Measurements from ENCODE around the gene SNAI3. TPM values are rescaled to one million over a fixed set of nuclear protein-coding genes. Genes with fewer than 3 reads are reported as not detected.

SNAI3 gene
- total and polyA plus RNA-seq, 9 of the 15 experiments (the other 6 are each of a cell fraction or from before 2014, with no cell fraction given) = 0.04 to 4.1 (median 0.80) TPM; not detected in 1

DNA sequence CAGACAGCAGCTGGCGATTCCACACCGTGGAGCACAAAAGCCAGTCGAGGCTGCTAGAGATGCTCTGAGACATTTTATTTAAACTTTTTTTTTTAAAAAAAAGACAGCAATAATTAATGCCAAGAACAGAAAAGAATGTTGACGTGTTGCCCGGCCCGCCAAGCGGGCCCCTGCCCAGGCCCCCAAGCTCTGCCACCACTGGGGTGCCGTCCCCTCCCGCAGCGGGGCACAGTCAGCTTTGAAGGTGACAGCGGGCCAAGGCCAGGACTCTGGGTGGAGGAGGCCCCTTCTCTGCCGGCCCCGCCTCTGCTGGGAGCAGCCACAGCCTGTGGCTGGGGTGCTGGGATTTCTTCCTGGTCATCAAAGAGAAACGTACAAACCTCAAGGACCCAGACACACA, 10.1 kb upstream of the SNAI3 start:
- in situ Hi-C loops (cut with MboI) = no loop called here
- peaks cover 54% of the 10 kb centered on the region; the same call in 1 of the 3 replicates for H3K36me3 ChIP-seq (ENCODE audit: control insufficient read depth, insufficient read depth, low read length)
- DNase-seq (ENCODE audit: extremely low read depth in 1 of 4, low spot score in 3 of 4) (no peak), ATAC-seq (no peak), FAIRE-seq (no peak)
- no peak overlapping the region for H3K27ac ChIP-seq (ENCODE audit: extremely low read depth, low read depth, low read length)
- H2AFZ ChIP-seq (ENCODE audit: low read depth, low read length) = no peak overlapping the region
- no peaks in the 10 kb centered on the region for H4K20me1 ChIP-seq (replicated peaks; ENCODE audit: control insufficient read depth, insufficient read depth, low read length)
- peaks cover 14 to 85% of the 10 kb centered on the region in 2 experiments for H3K4me1 ChIP-seq (replicated peaks in 1 of 2; ENCODE audit: control insufficient read depth in 2 of 2, insufficient read depth in 2 of 2, low read length in 2 of 2)
- ChIA-PET CTCF (ENCODE audit: low intra/inter-chr PET ratio) (no interaction called here), POLR2A (interaction anchor here (0.7 to 1.0 kb wide), 3 partner anchors 9 to 181 kb away, joined by 3 read pairs; no protein-coding TSS in a partner anchor)
- no peaks in the 10 kb centered on the region for H3K27me3 ChIP-seq (ENCODE audit: control insufficient read depth in 2 of 2, insufficient read depth in 2 of 2, low read length in 2 of 2)
- peaks cover 5% of the 10 kb centered on the region for H3K79me2 ChIP-seq (ENCODE audit: control insufficient read depth, insufficient read depth, low read length)
- no peaks in the 10 kb centered on the region for H3K9me1 ChIP-seq (ENCODE audit: control insufficient read depth, insufficient read depth, low read length)
- no peaks in the 10 kb centered on the region for H3K9me3 ChIP-seq (replicated peaks; ENCODE audit: control insufficient read depth, insufficient read depth, low read depth, low read length)
- intact Hi-C loops (cut with micrococcal nuclease) = no loop called here
- TF ChIP-seq SMAD2 (IDR thresholded peaks at IDR 0.05; ENCODE audit: low read depth, low read length) (no peak), MTA3 (IDR thresholded peaks at IDR 0.05; ENCODE audit: borderline replicate concordance) (no peak), RBFOX2 (IDR thresholded peaks at IDR 0.05; ENCODE audit: low read depth, low read length) (0 out of 2 replicates have a peak, but pooled peaks have one; percentile 2), ZNF778 (CRISPR knock-in tag; IDR thresholded peaks at IDR 0.05) (no peak)
- H3K4me3 ChIP-seq = no peak overlapping the region
- no TSS peak for BruUV-seq (replicated peaks)
- WGBS (ENCODE audit: insufficient coverage, low coverage, missing lambda C conversion rate) = 80% methylated on average over 13 of the region's 14 CpGs
- peak overlapping the region in 1 of 2 experiments; percentile 20; a peak in 1 of 4 replicates for H3K9ac ChIP-seq (ENCODE audit: insufficient read depth in 1 of 2, low read depth in 2 of 2, low read length in 2 of 2)
- H3K4me2 ChIP-seq (ENCODE audit: insufficient read depth, low read length) = no peak overlapping the region

GRCh38 chr16:88695753-88696152, 9.4 kb upstream of the SNAI3 start:
- ChIA-PET POLR2A (interaction anchor here (0.6 to 1.0 kb wide), 4 partner anchors 9 to 181 kb away, joined by 3 read pairs; no protein-coding TSS in a partner anchor), CTCF (ENCODE audit: low intra/inter-chr PET ratio) (no interaction called here)
- ATAC-seq = no peak
- Histone ChIP-seq H4K20me1 (replicated peaks; ENCODE audit: control insufficient read depth, insufficient read depth, low read length) (no peaks in the 10 kb centered on the region), H3K79me2 (ENCODE audit: control insufficient read depth, insufficient read depth, low read length) (no peaks in the 10 kb centered on the region), H3K4me3 (no peak overlapping the region), H3K36me3 (ENCODE audit: control insufficient read depth, insufficient read depth, low read length) (peaks cover 48% of the 10 kb centered on the region; the same call in 1 of the 3 replicates), H3K27me3 (ENCODE audit: control insufficient read depth in 2 of 2, insufficient read depth in 2 of 2, low read length in 2 of 2) (no peaks in the 10 kb centered on the region), H3K9ac (ENCODE audit: insufficient read depth in 1 of 2, low read depth in 2 of 2, low read length in 2 of 2) (no peak overlapping the region; a peak in 1 of 4 replicates), H2AFZ (ENCODE audit: low read depth, low read length) (no peak overlapping the region), H3K9me3 (replicated peaks; ENCODE audit: control insufficient read depth, insufficient read depth, low read depth, low read length) (no peaks in the 10 kb centered on the region), H3K4me1 (replicated peaks in 1 of 2; ENCODE audit: control insufficient read depth in 2 of 2, insufficient read depth in 2 of 2, low read length in 2 of 2) (peaks cover 9 to 85% of the 10 kb centered on the region in 2 experiments; a peak in 4 of 5 replicates), H3K4me2 (ENCODE audit: insufficient read depth, low read length) (no peak overlapping the region), H3K9me1 (ENCODE audit: control insufficient read depth, insufficient read depth, low read length) (no peaks in the 10 kb centered on the region), H3K27ac (ENCODE audit: extremely low read depth, low read depth, low read length) (no peak overlapping the region)
- 80% methylated on average over 7 of the region's 7 CpGs for WGBS (ENCODE audit: insufficient coverage, low coverage, missing lambda C conversion rate)
- FAIRE-seq = peak; percentile 6
- no peak for DNase-seq (ENCODE audit: extremely low read depth in 1 of 4, low spot score in 3 of 4)
- in situ Hi-C loops (cut with MboI) = no loop called here
- no peak for TF ChIP-seq MEF2A (IDR thresholded peaks at IDR 0.05; ENCODE audit: control insufficient read depth, low read depth, low read length)
- no peak for TF ChIP-seq ZNF778 (CRISPR knock-in tag; IDR thresholded peaks at IDR 0.05)
- TF ChIP-seq, protein P1, sequence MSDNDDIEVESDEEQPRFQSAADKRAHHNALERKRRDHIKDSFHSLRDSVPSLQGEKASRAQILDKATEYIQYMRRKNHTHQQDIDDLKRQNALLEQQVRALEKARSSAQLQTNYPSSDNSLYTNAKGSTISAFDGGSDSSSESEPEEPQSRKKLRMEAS (CRISPR knock-in tag; IDR thresholded peaks at IDR 0.05) = peak; percentile 42; the same call in 1 of the 2 replicates
- intact Hi-C loops (cut with micrococcal nuclease) = no loop called here
- BruUV-seq (replicated peaks) = no TSS peak

Data from K562 (cell line).